Body of pancreas (tissue), 4 donors: ENCODE measurements around the gene TFDP2.

Experiments used
- CTCF ChIP-seq, 7 experiments: fragments of 450-650 bp in 4 of 7; fragments of 200-600 bp in 3 of 7; sonication (generic) in 3 of 7; IDR thresholded peaks; one replicate each; pipeline ENCODE4 v1.5.1; 2016 to 2019; ENCODE audit warnings: antibody characterized with exemption in 7 of 7
- POLR2A ChIP-seq, 3 donors: fragments of 450-650 bp; IDR thresholded peaks; one replicate each; pipeline ENCODE4 v1.6.1; 2016; ENCODE audit warnings: antibody characterized with exemption in 3 of 3, mild to moderate bottlenecking in 2 of 3

GRCh38 chr3:142151240-142151639, 1.9 kb upstream of the TFDP2 start:
- TF ChIP-seq CTCF (IDR thresholded peaks at IDR 0.05), result no peak
- TF ChIP-seq POLR2A (IDR thresholded peaks at IDR 0.05), result no peak
